HL-60 (cell line): Measurements from ENCODE around the gene ACP7.

Experiments used
- POLR2AphosphoS5 ChIP-seq: IDR thresholded peaks from 2 replicates; pipeline ENCODE4 v1.6.1; 2012; ENCODE audit warnings: low read depth
- TF ChIP-seq, protein P1 (sequence below): IDR thresholded peaks from one replicate; pipeline ENCODE4 v1.5.1; 2011; ENCODE audit warnings: low read length, control low read depth, inconsistent platforms; ENCODE audit not compliant: insufficient read depth
- TF ChIP-seq, protein P2 (sequence below): IDR thresholded peaks from 2 replicates; pipeline ENCODE4 v1.6.1; 2012; ENCODE audit warnings: low read depth; ENCODE audit not compliant: insufficient replicate concordance

DNA sequence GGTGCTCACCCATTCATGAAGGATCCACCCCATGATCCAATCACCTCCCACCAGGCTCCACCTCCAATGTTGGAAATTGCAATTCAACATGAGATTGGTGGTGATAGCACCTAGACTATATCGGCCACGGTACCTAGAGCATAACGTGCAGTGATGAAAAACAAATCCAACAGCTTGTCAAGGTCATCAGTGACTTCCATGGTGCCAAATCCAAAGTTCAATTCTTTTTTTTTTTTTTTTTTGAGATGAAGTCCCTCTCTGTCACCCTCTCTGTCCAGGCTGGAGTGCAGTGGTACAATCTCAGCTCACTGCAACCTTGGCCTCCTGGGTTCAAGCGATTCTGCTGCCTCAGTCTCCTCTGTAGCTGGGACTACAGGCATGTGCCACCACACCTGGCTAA, 17.1 kb upstream of the ACP7 start:
- TF ChIP-seq, protein P1, sequence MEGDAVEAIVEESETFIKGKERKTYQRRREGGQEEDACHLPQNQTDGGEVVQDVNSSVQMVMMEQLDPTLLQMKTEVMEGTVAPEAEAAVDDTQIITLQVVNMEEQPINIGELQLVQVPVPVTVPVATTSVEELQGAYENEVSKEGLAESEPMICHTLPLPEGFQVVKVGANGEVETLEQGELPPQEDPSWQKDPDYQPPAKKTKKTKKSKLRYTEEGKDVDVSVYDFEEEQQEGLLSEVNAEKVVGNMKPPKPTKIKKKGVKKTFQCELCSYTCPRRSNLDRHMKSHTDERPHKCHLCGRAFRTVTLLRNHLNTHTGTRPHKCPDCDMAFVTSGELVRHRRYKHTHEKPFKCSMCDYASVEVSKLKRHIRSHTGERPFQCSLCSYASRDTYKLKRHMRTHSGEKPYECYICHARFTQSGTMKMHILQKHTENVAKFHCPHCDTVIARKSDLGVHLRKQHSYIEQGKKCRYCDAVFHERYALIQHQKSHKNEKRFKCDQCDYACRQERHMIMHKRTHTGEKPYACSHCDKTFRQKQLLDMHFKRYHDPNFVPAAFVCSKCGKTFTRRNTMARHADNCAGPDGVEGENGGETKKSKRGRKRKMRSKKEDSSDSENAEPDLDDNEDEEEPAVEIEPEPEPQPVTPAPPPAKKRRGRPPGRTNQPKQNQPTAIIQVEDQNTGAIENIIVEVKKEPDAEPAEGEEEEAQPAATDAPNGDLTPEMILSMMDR = no peak
- TF ChIP-seq POLR2AphosphoS5 = no peak
- TF ChIP-seq, protein P2, sequence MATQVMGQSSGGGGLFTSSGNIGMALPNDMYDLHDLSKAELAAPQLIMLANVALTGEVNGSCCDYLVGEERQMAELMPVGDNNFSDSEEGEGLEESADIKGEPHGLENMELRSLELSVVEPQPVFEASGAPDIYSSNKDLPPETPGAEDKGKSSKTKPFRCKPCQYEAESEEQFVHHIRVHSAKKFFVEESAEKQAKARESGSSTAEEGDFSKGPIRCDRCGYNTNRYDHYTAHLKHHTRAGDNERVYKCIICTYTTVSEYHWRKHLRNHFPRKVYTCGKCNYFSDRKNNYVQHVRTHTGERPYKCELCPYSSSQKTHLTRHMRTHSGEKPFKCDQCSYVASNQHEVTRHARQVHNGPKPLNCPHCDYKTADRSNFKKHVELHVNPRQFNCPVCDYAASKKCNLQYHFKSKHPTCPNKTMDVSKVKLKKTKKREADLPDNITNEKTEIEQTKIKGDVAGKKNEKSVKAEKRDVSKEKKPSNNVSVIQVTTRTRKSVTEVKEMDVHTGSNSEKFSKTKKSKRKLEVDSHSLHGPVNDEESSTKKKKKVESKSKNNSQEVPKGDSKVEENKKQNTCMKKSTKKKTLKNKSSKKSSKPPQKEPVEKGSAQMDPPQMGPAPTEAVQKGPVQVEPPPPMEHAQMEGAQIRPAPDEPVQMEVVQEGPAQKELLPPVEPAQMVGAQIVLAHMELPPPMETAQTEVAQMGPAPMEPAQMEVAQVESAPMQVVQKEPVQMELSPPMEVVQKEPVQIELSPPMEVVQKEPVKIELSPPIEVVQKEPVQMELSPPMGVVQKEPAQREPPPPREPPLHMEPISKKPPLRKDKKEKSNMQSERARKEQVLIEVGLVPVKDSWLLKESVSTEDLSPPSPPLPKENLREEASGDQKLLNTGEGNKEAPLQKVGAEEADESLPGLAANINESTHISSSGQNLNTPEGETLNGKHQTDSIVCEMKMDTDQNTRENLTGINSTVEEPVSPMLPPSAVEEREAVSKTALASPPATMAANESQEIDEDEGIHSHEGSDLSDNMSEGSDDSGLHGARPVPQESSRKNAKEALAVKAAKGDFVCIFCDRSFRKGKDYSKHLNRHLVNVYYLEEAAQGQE = no peak
